NB4 (cell line): Measurements from ENCODE around the gene RBM47.
A peak's percentile ranks its signal among the peaks of the same experiment; 100 is the strongest.

Experiments
- DNase-seq: peaks from one replicate; pipeline ENCODE4 v3.0.0; 2010; ENCODE audit warnings: low read depth
- H3K4me3 ChIP-seq: one replicate; pipeline ENCODE4 v1.5.1; 2011; ENCODE audit warnings: mild to moderate bottlenecking, low read depth, low read length, moderate library complexity
- CTCF ChIP-seq: IDR thresholded peaks from one replicate; pipeline ENCODE4 v1.5.1; 2012; ENCODE audit warnings: low read depth, low read length
- MAX ChIP-seq: IDR thresholded peaks from 2 replicates; pipeline ENCODE4 v1.6.1; 2011; ENCODE audit warnings: low read depth, low read length
- MYC ChIP-seq: IDR thresholded peaks from 2 replicates; pipeline ENCODE4 v1.6.1; 2011; ENCODE audit warnings: low read depth, low read length
- POLR2A ChIP-seq: IDR thresholded peaks from 2 replicates; pipeline ENCODE4 v1.6.1; 2011; ENCODE audit warnings: mild to moderate bottlenecking; ENCODE audit not compliant: insufficient read length; ENCODE audit errors: extremely low read depth

The RBM47 gene

DNA sequence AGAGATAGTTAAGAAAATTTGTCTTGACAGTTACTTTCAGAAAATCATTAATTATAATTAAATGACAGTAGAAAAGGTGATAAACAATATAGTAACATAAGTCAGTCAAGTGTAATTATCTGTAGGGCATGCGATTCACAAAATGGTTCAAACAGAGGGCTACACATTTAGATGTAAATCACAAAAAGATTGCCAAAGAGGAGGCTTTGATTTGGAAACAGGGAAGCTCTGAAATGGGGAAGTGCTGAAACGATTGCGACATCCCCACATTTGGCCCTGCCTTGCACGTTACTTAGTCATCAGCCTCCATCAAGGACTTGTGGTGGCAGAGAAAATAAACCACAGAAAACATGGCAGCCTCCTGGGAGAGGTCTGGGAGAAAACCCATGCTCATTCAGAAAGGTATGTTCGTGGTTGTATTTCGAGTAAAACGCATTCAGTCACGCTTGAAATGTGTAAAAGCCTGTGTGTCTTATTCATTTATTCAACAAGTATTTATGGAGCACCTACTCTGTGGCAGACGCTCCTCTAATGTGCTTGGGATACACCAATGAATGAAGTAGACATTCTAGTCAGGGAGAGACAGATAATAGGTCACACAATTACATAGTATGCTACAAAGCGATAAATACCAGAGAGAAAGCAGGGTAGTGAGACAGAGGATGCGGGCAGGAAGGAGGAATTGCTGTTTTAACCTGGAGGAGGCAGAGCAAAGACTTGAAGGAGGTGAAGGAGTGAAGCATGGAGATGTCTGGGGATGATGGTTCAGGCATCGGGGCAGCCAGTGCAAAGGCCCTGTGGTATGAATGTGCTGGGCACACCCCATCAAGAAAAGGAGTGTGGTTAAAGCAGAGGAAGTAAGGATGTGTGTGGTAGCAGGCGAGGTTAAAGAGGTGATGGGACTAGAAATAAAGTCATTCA lies 7.8 kb downstream of the RBM47 start:
- no peak for TF ChIP-seq CTCF
- peak; percentile 83 for TF ChIP-seq MAX
- peak; percentile 97 for TF ChIP-seq MYC
- H3K4me3 ChIP-seq: peak overlapping the region; percentile 29
- DNase-seq: peak; percentile 100

- TF ChIP-seq CTCF: no peak
- TF ChIP-seq MAX: no peak
- no peak for TF ChIP-seq MYC
- no peak for TF ChIP-seq POLR2A
- no peak overlapping the region for H3K4me3 ChIP-seq
- DNase-seq: no peak
These were observed 8.5 kb downstream of the RBM47 start for GRCh38 chr4:40621229-40621591.

DNA sequence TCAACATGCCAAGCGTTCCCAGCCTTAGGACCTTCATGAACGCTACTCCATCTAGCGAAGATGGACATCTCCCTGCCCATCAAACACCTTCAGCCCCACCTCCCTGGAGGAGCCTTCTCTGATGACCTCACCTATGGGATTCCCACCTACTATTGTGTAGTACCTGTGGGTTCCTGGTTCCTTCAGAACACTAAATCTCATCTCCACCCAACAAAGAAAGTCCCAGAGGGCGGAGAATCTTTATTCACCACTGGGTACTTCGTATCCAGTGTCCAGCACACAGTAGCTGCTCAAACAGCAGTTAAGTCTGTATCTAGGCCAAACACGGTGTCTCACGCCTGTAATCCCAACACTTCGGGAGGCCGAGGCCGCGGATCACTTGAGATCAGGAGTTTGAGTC lies 10.1 kb downstream of the RBM47 start:
- no peak overlapping the region for H3K4me3 ChIP-seq
- TF ChIP-seq POLR2A (no peak), MYC (no peak), MAX (no peak), CTCF (no peak)

GRCh38 chr4:40617872-40618271 lies 11.8 kb downstream of the RBM47 start:
- TF ChIP-seq POLR2A: no peak
- no peak for TF ChIP-seq CTCF
- TF ChIP-seq MYC: no peak
- TF ChIP-seq MAX: no peak
- DNase-seq: peak; percentile 57
- H3K4me3 ChIP-seq: no peak overlapping the region

More for the DNA sequence above, 10.1 kb downstream of the RBM47 start:
- DNase-seq: no peak

GRCh38 chr4:40614031-40614430 lies 15.6 kb downstream of the RBM47 start:
- DNase-seq: no peak
- TF ChIP-seq CTCF (no peak), MYC (no peak), POLR2A (no peak)
- H3K4me3 ChIP-seq: no peak overlapping the region

GRCh38 chr4:40613456-40613855 lies 16.2 kb downstream of the RBM47 start:
- H3K4me3 ChIP-seq: no peak overlapping the region
- TF ChIP-seq MYC (no peak), CTCF (no peak), POLR2A (no peak), MAX (no peak)
- no peak for DNase-seq
